Measurements from ENCODE around the gene OR5K1. TPM values are rescaled to one million over a fixed set of nuclear protein-coding genes. Genes with fewer than 3 reads are reported as not detected.

OR5K1 gene
- total RNA-seq (2014; rRNA removed; shearing (Covaris generic)) = not detected in 2 replicates

DNA sequence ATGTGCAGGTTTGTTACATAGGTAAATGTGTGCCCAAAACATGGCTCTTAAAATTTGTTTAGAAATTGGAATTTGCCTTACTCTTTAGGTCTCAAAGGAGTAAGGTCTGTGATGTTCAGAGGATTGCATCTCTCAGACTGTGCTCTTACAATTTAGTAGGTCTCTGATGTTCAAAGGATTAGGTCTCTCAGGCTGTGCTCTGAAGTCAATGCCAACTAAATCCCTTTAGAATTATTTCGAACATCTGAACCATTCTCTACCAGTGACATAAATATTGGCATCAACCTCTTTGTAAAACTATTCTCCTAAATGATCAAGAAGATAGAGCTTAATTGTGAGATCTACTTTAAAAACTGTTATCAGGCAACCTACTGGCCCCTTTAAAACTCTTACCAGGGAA, at the start of gene OR5K1:
Gene OR5K1, plus strand, starts transcription at position 301 of the 400 bp plus-strand sequence. CDS start 6,376 bp downstream, outside the sequence.
- DNase-seq (ENCODE audit: low spot score) = no peak

DNA sequence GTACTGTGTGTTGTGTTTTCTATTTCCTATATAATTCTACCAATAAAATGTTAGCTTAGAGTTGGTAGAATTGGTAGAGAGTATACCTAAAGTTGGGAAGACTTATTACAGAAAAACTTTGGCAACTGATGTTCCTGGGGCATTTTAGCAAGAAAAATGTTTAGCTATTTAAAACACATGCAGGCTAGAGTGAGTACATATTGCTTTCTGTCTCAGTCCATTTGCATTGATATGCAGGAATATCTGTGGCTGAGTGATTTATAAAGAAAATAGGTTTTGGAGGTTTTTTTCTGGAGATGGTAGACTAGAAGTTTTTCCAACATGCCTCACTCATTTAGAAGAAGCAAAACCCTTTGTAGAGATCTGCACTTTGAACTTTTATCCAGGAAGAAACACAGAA, 30.4 kb upstream of the OR5K1 start:
- DNase-seq (ENCODE audit: low spot score) = no peak

DNA sequence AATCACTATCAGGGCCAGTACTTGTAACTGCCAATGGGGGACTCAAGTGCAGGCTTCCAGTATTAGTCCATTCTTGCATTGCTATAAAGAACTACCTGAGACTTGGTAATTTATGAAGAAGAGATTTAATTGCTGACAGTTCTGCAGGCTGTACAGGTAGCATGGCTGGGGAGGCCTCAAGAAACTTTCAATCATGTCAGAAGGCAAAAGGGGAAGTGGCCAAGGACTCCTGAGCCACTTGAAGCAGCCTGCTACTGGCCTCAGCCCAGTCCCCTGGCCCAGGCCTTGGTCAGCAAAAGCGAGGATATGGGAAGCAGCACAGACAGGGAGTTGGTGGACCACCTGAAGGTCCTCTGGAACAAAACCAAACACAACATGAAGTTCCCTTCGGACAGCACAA, 29.2 kb upstream of the OR5K1 start:
- DNase-seq (ENCODE audit: low spot score) = no peak

DNA sequence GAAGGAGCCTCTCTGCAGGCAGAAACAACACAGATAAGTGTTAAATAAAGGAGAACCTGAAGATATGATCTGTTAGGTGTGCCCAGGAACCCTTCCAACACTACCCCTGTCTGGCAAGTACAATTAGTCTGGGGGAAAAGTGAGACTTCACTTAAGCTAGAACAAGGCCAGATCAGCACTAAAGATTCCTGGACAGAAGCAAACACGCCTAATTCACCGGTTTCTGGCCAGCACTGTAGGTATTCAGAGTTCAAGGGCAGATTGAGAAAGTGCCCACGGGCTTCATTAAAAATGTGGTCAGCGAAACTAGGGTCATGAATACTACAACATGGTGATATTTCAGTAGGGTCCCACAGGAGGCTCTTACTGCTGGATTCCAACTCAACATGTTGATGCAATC, 28.6 kb upstream of the OR5K1 start:
- DNase-seq (ENCODE audit: low spot score) = no peak

GRCh38 chr3:98440283-98440682, 22.7 kb upstream of the OR5K1 start:
- DNase-seq (ENCODE audit: low spot score) = no peak

GRCh38 chr3:98445949-98446406, 17.0 kb upstream of the OR5K1 start:
- no peak for DNase-seq (ENCODE audit: low spot score)

DNA sequence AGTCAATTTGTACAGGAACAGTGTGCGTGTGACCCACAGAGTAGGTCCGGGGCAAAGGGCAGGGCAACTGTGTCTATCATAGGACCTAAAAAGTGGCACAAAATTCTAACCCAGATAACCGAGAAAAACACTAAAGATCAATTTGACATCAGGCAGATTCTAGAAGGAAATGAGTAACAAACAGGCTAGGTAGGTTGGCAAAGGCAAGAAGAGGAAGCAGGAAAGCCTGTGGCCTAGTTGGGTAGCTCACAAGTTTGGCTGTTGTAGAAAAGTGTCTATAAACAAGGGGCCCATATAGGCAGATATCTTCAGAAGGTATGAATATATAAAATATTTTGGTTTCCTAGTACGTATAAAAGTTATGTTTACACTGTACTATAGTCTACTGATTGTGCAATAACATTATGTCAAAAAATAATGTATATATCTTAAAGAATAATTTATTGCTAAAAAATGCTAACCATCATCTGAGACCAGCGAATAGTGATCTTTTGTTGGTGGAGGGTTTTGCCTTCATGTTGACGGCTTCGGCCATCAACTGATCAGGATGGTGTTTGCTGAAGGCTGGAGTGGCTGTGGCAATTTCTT, 13.3 kb upstream of the OR5K1 start:
- DNase-seq (ENCODE audit: low spot score) = no peak

- DNase-seq (ENCODE audit: low spot score) = no peak
These were observed 12.6 kb upstream of the OR5K1 start for GRCh38 chr3:98450372-98450771.

DNA sequence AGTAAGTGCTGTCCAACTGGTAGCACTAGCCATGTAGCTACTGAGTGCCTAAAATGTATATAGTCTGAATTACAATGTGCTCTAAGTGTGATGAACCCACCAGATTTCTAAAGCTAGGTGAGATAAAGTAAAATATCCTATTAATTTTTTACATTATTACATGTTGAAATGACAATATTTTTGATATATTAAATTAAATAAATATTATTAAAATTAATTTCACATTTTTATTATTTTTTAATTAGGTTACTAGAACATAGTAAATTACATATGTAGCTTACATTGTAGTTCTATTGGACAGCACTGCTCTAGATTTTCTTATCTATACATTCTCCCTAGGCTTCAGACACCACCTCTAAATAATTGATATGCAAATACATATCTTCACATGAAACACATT, 9.2 kb upstream of the OR5K1 start:
- no peak for DNase-seq (ENCODE audit: low spot score)

- no peak for DNase-seq (ENCODE audit: low spot score)
These were observed 8.1 kb upstream of the OR5K1 start for GRCh38 chr3:98454929-98455328.

DNA sequence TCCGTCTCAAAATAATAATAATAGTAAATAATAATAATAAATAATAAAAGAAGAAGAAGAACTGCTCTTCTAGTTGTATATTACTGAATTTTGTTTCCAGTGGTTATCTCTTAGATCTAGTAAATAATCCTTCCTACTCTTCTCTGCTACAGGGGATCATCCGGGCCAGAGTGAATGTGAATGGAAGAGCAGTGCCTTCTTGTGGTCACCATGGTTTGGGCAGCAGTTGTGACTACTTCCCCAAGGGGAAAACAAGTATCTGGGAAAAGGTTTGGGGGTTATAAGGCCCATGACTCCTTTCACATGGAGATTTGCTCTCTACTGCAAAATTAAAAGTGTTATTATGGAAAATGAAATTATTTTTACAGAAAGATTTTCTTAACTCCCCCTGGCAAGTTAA, 5.5 kb upstream of the OR5K1 start:
- no peak for DNase-seq (ENCODE audit: low spot score)

DNA sequence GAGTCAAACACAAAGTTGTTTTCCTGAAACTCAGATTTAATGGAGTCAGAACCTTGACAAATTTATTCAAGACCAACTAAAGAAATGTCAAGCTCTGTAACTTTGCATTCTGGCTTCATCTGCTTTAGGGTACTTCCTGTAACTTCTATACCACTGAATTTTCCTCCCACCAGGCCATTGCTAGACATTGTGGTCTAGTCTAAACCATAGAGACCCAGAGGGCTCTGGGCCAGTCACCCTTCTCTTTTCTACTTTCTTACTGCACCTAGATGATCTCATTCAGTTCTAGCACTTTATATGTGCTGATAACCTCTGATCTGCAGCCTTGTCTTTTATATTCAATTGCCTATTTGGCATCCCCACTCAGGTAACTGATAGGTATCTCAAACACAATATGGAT, 2.8 kb upstream of the OR5K1 start:
- DNase-seq (ENCODE audit: low spot score) = no peak

- no peak for DNase-seq (ENCODE audit: low spot score)
These were observed 19.9 kb downstream of the OR5K1 start for GRCh38 chr3:98482717-98483482.

GRCh38 chr3:98483626-98484025, 20.6 kb downstream of the OR5K1 start:
- no peak for DNase-seq (ENCODE audit: low spot score)

DNA sequence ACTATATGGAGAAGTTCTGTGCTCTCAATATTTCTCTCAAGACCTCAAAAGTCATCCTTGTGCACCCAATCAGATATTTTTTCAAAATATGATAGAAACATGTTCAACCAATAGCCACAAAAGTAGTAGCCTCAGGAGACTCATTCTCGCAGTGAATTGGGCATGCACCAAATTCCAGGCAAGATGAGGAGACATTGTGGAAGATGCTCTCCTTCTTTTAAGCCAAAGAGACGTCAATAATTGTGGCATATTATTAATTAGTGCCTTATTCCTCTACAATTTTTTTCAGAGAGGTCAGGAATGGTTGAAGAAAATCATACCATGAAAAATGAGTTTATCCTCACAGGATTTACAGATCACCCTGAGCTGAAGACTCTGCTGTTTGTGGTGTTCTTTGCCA, 34.4 kb downstream of the OR5K1 start, which contains the start of gene OR5K2:
Gene OR5K2, plus strand, starts transcription at position 301 of the 400 bp plus-strand sequence. Its CDS starts 0 bp downstream, at position 301.
- DNase-seq (ENCODE audit: low spot score) = no peak

DNA sequence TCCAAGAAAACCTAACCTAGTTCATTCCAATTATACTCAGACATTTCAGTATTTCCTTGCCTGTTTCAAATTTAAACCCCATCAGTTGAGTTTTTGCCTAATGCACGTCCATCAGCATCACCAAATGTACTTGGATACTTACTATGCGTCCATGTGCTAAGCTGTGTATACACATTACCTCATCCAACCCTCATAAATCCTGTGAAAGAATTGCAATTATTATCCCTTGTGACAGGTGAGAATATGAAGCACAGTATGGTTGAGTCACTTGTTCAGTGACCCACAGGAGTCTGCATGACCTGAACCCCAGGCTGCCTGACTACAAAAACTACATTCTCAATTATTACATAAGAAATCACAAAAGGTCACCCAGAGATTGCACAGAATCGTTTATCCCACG, 37.0 kb downstream of the OR5K1 start:
- DNase-seq (ENCODE audit: low spot score) = peak; percentile 35

GRCh38 chr3:98501270-98501669, 38.3 kb downstream of the OR5K1 start:
- DNase-seq (ENCODE audit: low spot score) = no peak

DNA sequence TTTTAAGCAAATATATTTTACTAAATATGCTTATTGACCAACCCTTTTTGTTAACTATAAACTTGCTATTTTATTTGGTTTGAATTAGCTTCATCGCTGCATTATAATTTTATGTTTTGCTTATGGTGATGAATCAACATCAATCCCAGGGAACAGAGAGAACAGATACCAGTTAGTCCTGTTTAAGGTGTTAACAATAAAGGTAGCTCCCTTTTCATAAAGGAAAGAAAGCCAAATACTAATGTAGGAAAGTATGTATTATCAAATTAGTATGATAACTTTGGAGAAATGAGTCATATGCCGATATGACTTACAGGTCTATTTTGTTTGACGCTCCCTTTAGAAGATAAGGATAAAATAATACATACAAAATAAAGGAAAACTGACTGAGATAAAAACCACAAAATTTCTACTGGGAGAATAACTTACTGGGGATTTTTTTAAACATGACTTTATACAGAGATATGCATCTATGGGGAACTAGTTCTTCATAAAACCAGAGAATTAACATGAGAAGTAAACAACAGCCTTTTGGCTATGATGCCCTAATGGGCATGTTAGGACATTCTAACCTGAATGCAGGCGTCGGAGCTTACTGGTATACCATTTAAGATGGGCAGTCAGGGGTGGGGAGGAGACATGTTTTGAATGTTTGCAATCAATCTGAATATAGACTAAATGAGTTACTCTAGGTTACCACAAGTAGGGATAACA, 39.0 kb downstream of the OR5K1 start:
- no peak for DNase-seq (ENCODE audit: low spot score)

GRCh38 chr3:98504539-98504938, 41.5 kb downstream of the OR5K1 start:
- peak; percentile 71 for DNase-seq (ENCODE audit: low spot score)

- DNase-seq (ENCODE audit: low spot score) = no peak
These were observed 45.6 kb downstream of the OR5K1 start for GRCh38 chr3:98508582-98508981.

DNA sequence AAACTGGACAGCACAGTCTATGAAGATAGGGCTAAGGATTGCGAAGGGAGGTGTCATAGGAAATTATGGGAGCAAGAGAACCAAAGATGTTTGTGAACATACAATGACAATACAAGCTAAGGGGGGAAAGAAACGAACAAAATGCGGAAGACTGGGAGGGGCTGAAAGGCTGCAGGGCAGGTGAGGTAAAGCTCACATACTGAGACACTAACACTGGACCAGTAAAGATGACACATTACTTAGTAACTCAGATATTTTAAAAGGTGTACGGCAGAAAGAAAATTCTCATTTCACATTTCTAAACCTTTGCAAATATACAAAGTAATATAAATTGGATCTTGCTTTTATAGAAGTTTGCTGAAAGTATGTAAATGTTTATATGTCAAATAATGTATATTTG, 49.6 kb downstream of the OR5K1 start:
- DNase-seq (ENCODE audit: low spot score) = no peak

- peak; percentile 70 for DNase-seq (ENCODE audit: low spot score)
These were observed 50.1 kb downstream of the OR5K1 start for GRCh38 chr3:98513091-98513511.

DNA sequence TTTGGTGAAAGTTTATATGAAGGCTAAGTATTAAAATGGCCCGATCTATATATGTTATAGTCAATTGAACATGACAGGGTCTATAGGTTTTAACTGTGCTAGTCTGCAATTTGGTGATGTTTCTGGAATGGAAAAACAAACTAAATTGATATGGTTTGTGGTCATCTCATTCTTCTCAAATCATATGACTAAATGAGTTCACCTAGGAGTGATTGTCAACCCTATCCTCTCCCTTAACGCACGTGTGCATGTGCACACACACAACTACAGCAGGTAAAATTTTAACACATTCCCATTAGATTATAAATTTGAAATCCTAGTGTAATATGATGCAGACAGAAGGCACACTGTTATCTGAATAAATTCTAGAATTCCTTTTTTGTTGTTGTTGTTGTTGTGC, 50.7 kb downstream of the OR5K1 start:
- DNase-seq (ENCODE audit: low spot score) = no peak

All from A172 (cell line).